ENCODE results near the gene OPA3. TPM values are rescaled to one million over a fixed set of nuclear protein-coding genes. Genes with fewer than 3 reads are reported as not detected.
A peak's percentile ranks its signal among the peaks of the same experiment; 100 is the strongest.

The OPA3 gene
- total RNA-seq, 4 donors from 2014 or later, result 5.0 to 26.6 (median 13.6) TPM

DNA sequence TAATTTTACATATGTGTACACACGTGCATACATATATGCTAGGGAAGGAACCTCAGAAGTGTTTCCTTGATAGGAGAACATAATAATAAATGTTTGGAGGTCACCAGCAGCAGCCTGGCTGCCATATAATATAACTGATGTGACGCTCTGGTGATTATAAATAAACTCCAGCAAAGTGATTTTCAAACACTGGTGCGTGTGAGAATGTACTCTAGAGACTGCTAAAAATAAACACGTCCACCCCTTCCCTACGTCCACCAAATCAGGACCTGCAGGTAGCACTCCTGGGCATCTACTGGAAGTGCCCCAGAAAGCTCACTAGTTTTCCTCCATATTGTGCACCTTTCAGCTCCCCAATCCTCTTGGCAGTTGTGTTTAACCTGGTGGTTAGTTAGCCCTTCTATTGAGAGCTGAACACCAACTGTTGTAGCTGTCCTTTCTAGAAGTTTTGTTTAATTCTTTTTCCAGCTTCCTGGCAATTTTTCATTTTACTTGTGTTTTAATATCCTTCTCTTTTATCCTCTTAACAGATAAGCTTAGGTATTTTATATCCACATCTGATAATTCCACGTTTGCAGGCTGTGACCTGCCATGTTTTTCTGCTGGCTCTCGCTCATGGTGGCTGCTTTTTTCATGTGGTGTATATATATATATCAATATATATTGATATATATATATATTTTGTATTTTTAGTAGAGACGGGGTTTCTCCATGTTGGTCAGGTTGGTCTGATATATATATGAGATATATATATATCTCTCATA lies 13.0 kb downstream of the OPA3 start:
- H3K27ac ChIP-seq, result no peak overlapping the region
- no peaks in the 10 kb centered on the region for H3K9me3 ChIP-seq
- TF ChIP-seq POLR2A (IDR thresholded peaks at IDR 0.05), result no peak
- TF ChIP-seq, protein P1, sequence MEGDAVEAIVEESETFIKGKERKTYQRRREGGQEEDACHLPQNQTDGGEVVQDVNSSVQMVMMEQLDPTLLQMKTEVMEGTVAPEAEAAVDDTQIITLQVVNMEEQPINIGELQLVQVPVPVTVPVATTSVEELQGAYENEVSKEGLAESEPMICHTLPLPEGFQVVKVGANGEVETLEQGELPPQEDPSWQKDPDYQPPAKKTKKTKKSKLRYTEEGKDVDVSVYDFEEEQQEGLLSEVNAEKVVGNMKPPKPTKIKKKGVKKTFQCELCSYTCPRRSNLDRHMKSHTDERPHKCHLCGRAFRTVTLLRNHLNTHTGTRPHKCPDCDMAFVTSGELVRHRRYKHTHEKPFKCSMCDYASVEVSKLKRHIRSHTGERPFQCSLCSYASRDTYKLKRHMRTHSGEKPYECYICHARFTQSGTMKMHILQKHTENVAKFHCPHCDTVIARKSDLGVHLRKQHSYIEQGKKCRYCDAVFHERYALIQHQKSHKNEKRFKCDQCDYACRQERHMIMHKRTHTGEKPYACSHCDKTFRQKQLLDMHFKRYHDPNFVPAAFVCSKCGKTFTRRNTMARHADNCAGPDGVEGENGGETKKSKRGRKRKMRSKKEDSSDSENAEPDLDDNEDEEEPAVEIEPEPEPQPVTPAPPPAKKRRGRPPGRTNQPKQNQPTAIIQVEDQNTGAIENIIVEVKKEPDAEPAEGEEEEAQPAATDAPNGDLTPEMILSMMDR (IDR thresholded peaks at IDR 0.05), result no peak
- DNase-seq, result no peak
- peaks cover 0 to 18% (median 0%) of the 10 kb centered on the region in 4 donors for H3K4me1 ChIP-seq
- H3K36me3 ChIP-seq, result no peaks in the 10 kb centered on the region
- H3K27me3 ChIP-seq, result no peaks in the 10 kb centered on the region
- no peak overlapping the region for H3K4me3 ChIP-seq

DNA sequence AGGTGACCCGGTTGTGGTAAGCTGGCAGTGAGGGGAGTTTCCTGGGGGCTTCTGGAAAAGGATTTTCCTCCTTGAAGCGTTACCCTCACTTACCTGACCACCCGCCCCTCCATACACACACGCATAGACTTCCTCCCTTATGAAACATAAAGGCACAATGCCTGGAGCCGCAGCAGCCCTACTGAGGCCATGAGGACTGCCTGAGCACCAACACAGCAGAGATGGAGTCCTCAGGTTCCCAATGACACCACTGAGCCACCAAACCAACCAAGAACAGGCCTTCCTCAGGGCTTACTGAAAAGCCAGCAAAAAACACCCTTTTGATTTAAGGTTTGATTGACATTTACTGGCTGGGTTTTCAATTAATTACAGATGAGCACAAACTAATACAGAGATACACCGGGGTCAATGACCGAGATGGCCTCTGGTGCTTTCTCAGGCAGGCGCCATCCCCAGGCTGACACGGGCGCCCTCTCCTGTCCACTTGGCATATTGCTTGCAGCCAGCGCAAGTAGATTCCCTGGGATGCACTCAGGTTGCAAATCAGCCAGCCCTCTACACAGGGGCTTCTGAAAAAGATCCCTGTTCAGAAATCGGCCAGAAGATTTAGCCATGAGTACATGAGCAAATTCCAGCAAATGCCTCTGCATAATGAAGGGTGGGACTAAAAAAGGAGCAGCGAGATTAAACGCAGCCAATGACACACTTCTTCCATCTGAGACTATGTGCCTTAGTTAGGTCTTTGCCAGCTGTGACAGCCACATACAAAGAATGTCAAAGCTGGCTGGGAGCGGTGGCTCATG lies 14.8 kb downstream of the OPA3 start:
- Histone ChIP-seq H3K27me3 (no peaks in the 10 kb centered on the region), H3K27ac (peak overlapping the region in 2 of 4 donors; percentile 57 to 93), H3K4me3 (no peak overlapping the region), H3K9me3 (no peaks in the 10 kb centered on the region), H3K4me1 (peaks cover 0 to 15% (median 3%) of the 10 kb centered on the region in 4 donors), H3K36me3 (no peaks in the 10 kb centered on the region)
- no peak for TF ChIP-seq POLR2A (IDR thresholded peaks at IDR 0.05)
- TF ChIP-seq, protein P1 (IDR thresholded peaks at IDR 0.05), result peak; percentile 81 to 94 (median 88)
- DNase-seq, result peak; percentile 75 to 93 (median 84)

DNA sequence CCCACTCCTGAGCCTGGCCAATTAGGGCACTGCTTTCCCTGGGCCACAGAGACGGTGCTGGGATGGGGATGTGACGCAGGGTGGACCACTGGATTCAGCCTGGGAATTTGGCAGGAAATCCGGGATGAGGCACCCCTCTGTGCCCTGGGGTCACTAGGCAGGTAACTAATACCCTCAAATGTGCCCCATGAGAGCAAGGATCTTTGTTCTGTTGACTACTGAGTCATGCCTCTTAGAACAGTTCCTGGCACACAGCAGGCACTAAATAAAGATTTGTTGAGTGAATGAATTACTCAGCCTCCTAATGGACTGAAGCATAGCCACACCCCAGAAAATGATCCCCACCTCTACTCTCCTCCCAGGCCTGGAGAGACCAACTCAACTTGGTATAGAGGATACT lies 15.9 kb downstream of the OPA3 start:
- Histone ChIP-seq H3K27me3 (no peaks in the 10 kb centered on the region), H3K27ac (peak overlapping the region in 3 of 4 donors; percentile 17 to 93 (median 57)), H3K9me3 (no peaks in the 10 kb centered on the region), H3K36me3 (no peaks in the 10 kb centered on the region), H3K4me1 (peaks cover 0 to 21% (median 11%) of the 10 kb centered on the region in 4 donors), H3K4me3 (no peak overlapping the region)
- peak in 1 of 3 donors; percentile 57 for DNase-seq
- no peak for TF ChIP-seq POLR2A (IDR thresholded peaks at IDR 0.05)
- TF ChIP-seq, protein P1 (IDR thresholded peaks at IDR 0.05), result no peak

GRCh38 chr19:45567609-45568008 lies 17.0 kb downstream of the OPA3 start:
- H3K4me1 ChIP-seq, result peaks cover 0 to 25% (median 13%) of the 10 kb centered on the region in 4 donors
- no peaks in the 10 kb centered on the region for H3K9me3 ChIP-seq
- DNase-seq, result no peak
- no peak overlapping the region for H3K4me3 ChIP-seq
- TF ChIP-seq, protein P1 (IDR thresholded peaks at IDR 0.05), result no peak
- TF ChIP-seq POLR2A (IDR thresholded peaks at IDR 0.05), result no peak
- no peaks in the 10 kb centered on the region for H3K36me3 ChIP-seq
- no peaks in the 10 kb centered on the region for H3K27me3 ChIP-seq
- H3K27ac ChIP-seq, result peak overlapping the region in 1 of 4 donors; percentile 93

GRCh38 chr19:45564131-45564780 lies 20.3 kb downstream of the OPA3 start:
- Histone ChIP-seq H3K9me3 (no peaks in the 10 kb centered on the region), H3K27me3 (no peaks in the 10 kb centered on the region), H3K27ac (peak overlapping the region in 2 of 4 donors; percentile 66 to 82), H3K4me1 (peaks cover 0 to 38% (median 10%) of the 10 kb centered on the region in 4 donors), H3K36me3 (no peaks in the 10 kb centered on the region), H3K4me3 (no peak overlapping the region)
- TF ChIP-seq, protein P1 (IDR thresholded peaks at IDR 0.05), result no peak
- no peak for TF ChIP-seq POLR2A (IDR thresholded peaks at IDR 0.05)
- peak in 2 of 3 donors; percentile 67 to 73 for DNase-seq
